K562 (cell line): ENCODE data around the gene OCRL. TPM values are rescaled to one million over a fixed set of nuclear protein-coding genes. Genes with fewer than 3 reads are reported as not detected.

Source experiments
- ATAC-seq: fragments of 200-7000 bp; cut with Tn5 transposase; 3 replicates; pipeline ENCODE4 v1.9.1; 2020; ENCODE audit warnings: moderate library complexity
- BruUV-seq: library from RNA; stranded (reverse); fragments of 400-500 nt; replicated peaks from 2 replicates; lab custom pipeline; 2021; lab: Mats Ljungman, UMichigan
- CTCF ChIA-PET: fragments of 300-600 bp; formaldehyde crosslinking; extraction: SDS; loops from one replicate; lab custom pipeline; 2021; ENCODE audit warnings: low intra/inter-chr PET ratio; lab: Yijun Ruan, JAX
- POLR2A ChIA-PET: fragments of 300-600, 350-650 bp; sonication (Branson Sonifier 250); formaldehyde crosslinking; extraction: SDS; loops from one replicate; lab custom pipeline; 2021; ENCODE audit warnings: antibody characterized with exemption, inconsistent platforms; lab: Yijun Ruan, JAX
- DNase-seq, 4 experiments: peaks; one replicate each; pipeline versions ENCODE4 v3.0.0 to v3.0.0-alpha.2; 2011 to 2018; ENCODE audit warnings: low spot score in 3 of 4, mixed read lengths in 3 of 4; ENCODE audit errors: extremely low read depth in 1 of 4
- FAIRE-seq: peaks from 2 replicates; lab custom pipeline; 2011; peaks lifted over from hg19 to GRCh38; lab: Jason Lieb, UNC
- H2AFZ ChIP-seq: 2 replicates; pipeline ENCODE4 v1.6.0; 2011; ENCODE audit warnings: low read depth, low read length, control low read depth, inconsistent platforms
- H3K27ac ChIP-seq: fragments of 200-600 bp; 3 replicates; pipeline ENCODE4 v1.8.0; 2011; ENCODE audit warnings: low read depth, mild to moderate bottlenecking, control low read depth, inconsistent platforms, low read length, moderate library complexity, mixed read lengths; ENCODE audit errors: extremely low read depth
- H3K27me3 ChIP-seq, 2 experiments: fragments of 300-600 bp in 1 of 2; 2 replicates in 1 of 2; 3 replicates in 1 of 2; pipeline versions ENCODE4 v1.6.0 to v1.8.0; 2011; ENCODE audit warnings: inconsistent platforms in 2 of 2, low read length in 2 of 2, mild to moderate bottlenecking in 1 of 2, mixed read lengths in 1 of 2, moderate library complexity in 1 of 2; ENCODE audit not compliant: control insufficient read depth in 2 of 2, insufficient read depth in 2 of 2
- H3K36me3 ChIP-seq: fragments of 300-600 bp; 3 replicates; pipeline ENCODE4 v1.8.0; 2011; ENCODE audit warnings: mild to moderate bottlenecking, low read length, inconsistent platforms; ENCODE audit not compliant: control insufficient read depth, insufficient read depth
- H3K4me1 ChIP-seq, 2 experiments: fragments of 200-600 bp in 1 of 2; replicated peaks in 1 of 2; 2 replicates in 1 of 2; 3 replicates in 1 of 2; pipeline versions ENCODE4 v1.5.1 to v1.8.0; 2011; ENCODE audit warnings: inconsistent platforms in 2 of 2, low read length in 2 of 2, mild to moderate bottlenecking in 1 of 2, mixed read lengths in 1 of 2, moderate library complexity in 1 of 2; ENCODE audit not compliant: control insufficient read depth in 2 of 2, insufficient read depth in 2 of 2
- H3K4me2 ChIP-seq: 2 replicates; pipeline ENCODE4 v1.6.1; 2011; ENCODE audit warnings: low read length, control low read depth, inconsistent platforms, mixed read lengths; ENCODE audit not compliant: insufficient read depth
- H3K4me3 ChIP-seq: fragments of 200-600 bp; sonication (generic), shearing (Covaris generic); 2 replicates; pipeline ENCODE4 v1.5.1; 2016; ENCODE audit warnings: control low read depth, inconsistent platforms
- H3K79me2 ChIP-seq: fragments of 200-600 bp; 3 replicates; pipeline ENCODE4 v1.8.0; 2011; ENCODE audit warnings: low read length, inconsistent platforms; ENCODE audit not compliant: control insufficient read depth, insufficient read depth
- H3K9ac ChIP-seq, 2 experiments: 2 replicates each; pipeline versions ENCODE4 v1.6.0 to v1.6.1; 2011; ENCODE audit warnings: low read depth in 2 of 2, low read length in 2 of 2, control low read depth in 1 of 2, inconsistent platforms in 1 of 2, mild to moderate bottlenecking in 1 of 2, mixed read lengths in 1 of 2; ENCODE audit not compliant: insufficient read depth in 1 of 2
- H3K9me1 ChIP-seq: one replicate; pipeline ENCODE4 v1.6.0; 2011; ENCODE audit warnings: inconsistent platforms, mild to moderate bottlenecking, low read length, moderate library complexity; ENCODE audit not compliant: control insufficient read depth, insufficient read depth
- H3K9me3 ChIP-seq: replicated peaks from 2 replicates; pipeline ENCODE4 v1.5.1; 2011; ENCODE audit warnings: low read depth, low read length, inconsistent platforms; ENCODE audit not compliant: control insufficient read depth, insufficient read depth
- H4K20me1 ChIP-seq: replicated peaks from 2 replicates; pipeline ENCODE4 v1.6.1; 2011; ENCODE audit warnings: low read length, inconsistent platforms, mixed read lengths; ENCODE audit not compliant: control insufficient read depth, insufficient read depth
- MEF2A ChIP-seq: IDR thresholded peaks from 2 replicates; pipeline ENCODE4 v1.6.1; 2011; ENCODE audit warnings: low read depth, mild to moderate bottlenecking, low read length, moderate library complexity; ENCODE audit not compliant: control insufficient read depth
- ZNF589 ChIP-seq: fragments of 200-800 bp; sonication (Bioruptor generic); IDR thresholded peaks from 2 replicates; pipeline ENCODE4 v1.6.1; 2016; ENCODE audit warnings: low read depth, missing genetic modification characterization, missing compliant biosample characterization
- WGBS: fragments of 100-300 bp; shearing (Covaris generic); methylation state at CpG from one replicate; pipeline ENCODE4 v1.1.6; 2016; ENCODE audit warnings: low coverage, mixed read lengths; ENCODE audit not compliant: insufficient coverage; ENCODE audit errors: missing lambda C conversion rate; 5-methylcytosine and 5-hydroxymethylcytosine counted together
- in situ Hi-C: fragments of 300-500 bp; cut with MboI; formaldehyde crosslinking; loops from 4 replicates; pipeline ENCODE4 v1.15.0; 2018; ENCODE audit warnings: inconsistent platforms, mixed read lengths
- intact Hi-C: fragments of 100-400 bp; cut with micrococcal nuclease; formaldehyde crosslinking; loops from 2 replicates; pipeline ENCODE4 v1.14.2; 2022
- polyA plus RNA-seq, 8 experiments: library from polyadenylated mRNA; depleted of rRNA in 4 of 8; stranded (reverse) in 5 of 8; unstranded in 3 of 8; fragments of >200 nt; fragmentation: Nextera tagmentation in 2 of 8; fragmentation: Illumina TruSeq in 1 of 8; extraction: Ambion mirVana in 2 of 8; extraction: Trizol in 1 of 8; gene quantifications; 2 replicates each; pipeline versions ENCODE4 v1.2.1 to v1.2.3, GENCODE V29; 2011 to 2014; ENCODE audit warnings: inconsistent platforms in 1 of 8, missing spikeins in 1 of 8
- total RNA-seq, 7 experiments: library from RNA; depleted of rRNA in 6 of 7; stranded (reverse); fragments of >200 nt in 6 of 7; fragmentation: Illumina TruSeq in 2 of 7; extraction: Trizol in 2 of 7; gene quantifications; 2 replicates each; pipeline versions ENCODE4 v1.2.1 to v1.2.3, GENCODE V29; 2011 to 2021; ENCODE audit warnings: low replicate concordance in 1 of 7
- TF ChIP-seq, protein P1 (sequence below), 2 experiments: fragments of 450-650 bp; IDR thresholded peaks; 2 replicates each; pipeline ENCODE4 v1.6.1; 2016
- TF ChIP-seq, protein P2 (sequence below): fragments of 450-650 bp; formaldehyde crosslinking; IDR thresholded peaks from 2 replicates; pipeline ENCODE4 v1.4.0; 2020; ENCODE audit warnings: mild to moderate bottlenecking, mixed read lengths
- TF ChIP-seq, protein P3 (sequence below): sonication (generic); formaldehyde crosslinking; IDR thresholded peaks from 2 replicates; pipeline ENCODE4 v1.8.1; 2023; ENCODE audit warnings: mild to moderate bottlenecking, missing genetic modification reagents
- TF ChIP-seq, protein P4 (sequence below), 2 experiments: IDR thresholded peaks; 2 replicates each; pipeline ENCODE4 v1.6.1; 2011; ENCODE audit warnings: borderline replicate concordance in 1 of 2, control low read depth in 1 of 2, low read depth in 1 of 2, low read length in 1 of 2, mild to moderate bottlenecking in 1 of 2, mixed read lengths in 1 of 2, moderate library complexity in 1 of 2; ENCODE audit not compliant: insufficient read depth in 1 of 2, insufficient read length in 1 of 2, poor library complexity in 1 of 2, severe bottlenecking in 1 of 2; ENCODE audit errors: extremely low read depth in 1 of 2

OCRL gene
- total and polyA plus RNA-seq, 9 of the 15 experiments (the other 6 are each of a cell fraction or from before 2014, with no cell fraction given), result 2.2 to 23.4 (median 11.9) TPM

DNA sequence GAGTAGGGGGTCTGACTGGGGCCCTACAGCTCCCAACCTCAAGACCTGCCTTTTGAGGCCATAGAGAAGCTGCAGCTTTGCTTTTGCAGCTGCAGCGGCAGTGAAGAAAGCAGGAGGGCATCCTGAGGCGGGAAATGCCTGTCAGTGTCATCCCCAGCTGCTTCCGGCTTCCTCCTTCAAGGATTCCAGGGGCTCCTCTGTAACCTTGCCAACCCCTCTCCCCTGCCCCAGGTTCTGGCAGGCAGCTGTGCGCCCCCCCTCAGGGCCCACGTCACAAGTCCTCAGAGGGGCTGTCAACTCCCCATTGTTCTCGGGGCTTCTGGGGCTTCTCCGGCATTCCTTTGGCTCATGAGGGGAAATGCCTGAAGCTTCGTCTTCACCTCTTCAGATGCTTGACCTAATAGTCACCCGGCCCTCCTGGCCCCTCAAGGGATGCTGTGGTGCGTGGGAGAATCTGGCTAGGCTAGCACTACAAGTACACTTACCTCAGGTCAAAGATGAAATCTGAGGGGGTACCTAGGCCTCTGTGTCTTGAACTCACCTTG is 82.8 kb downstream of the OCRL start:
- H4K20me1 ChIP-seq, result no peaks in the 10 kb centered on the region
- H3K27me3 ChIP-seq, result no peaks in the 10 kb centered on the region
- ATAC-seq (no peak), FAIRE-seq (no peak), DNase-seq (no peak)
- H3K36me3 ChIP-seq, result no peaks in the 10 kb centered on the region
- H2AFZ ChIP-seq, result no peak overlapping the region
- H3K4me3 ChIP-seq, result no peak overlapping the region
- WGBS, result 38% methylated on average over 6 of the region's 10 CpGs
- H3K4me2 ChIP-seq, result no peak overlapping the region
- intact Hi-C loops (no loop called here), in situ Hi-C loops (no loop called here)
- no peaks in the 10 kb centered on the region for H3K9me1 ChIP-seq
- H3K27ac ChIP-seq, result no peak overlapping the region
- H3K4me1 ChIP-seq, result no peaks in the 10 kb centered on the region
- H3K79me2 ChIP-seq, result no peaks in the 10 kb centered on the region
- POLR2A ChIA-PET, result interaction anchor here (1.1 kb wide), 1 partner anchor 13 kb away, joined by 3 read pairs; no protein-coding TSS in a partner anchor
- H3K9ac ChIP-seq, result no peak overlapping the region
- no TSS peak for BruUV-seq
- TF ChIP-seq, protein P1, sequence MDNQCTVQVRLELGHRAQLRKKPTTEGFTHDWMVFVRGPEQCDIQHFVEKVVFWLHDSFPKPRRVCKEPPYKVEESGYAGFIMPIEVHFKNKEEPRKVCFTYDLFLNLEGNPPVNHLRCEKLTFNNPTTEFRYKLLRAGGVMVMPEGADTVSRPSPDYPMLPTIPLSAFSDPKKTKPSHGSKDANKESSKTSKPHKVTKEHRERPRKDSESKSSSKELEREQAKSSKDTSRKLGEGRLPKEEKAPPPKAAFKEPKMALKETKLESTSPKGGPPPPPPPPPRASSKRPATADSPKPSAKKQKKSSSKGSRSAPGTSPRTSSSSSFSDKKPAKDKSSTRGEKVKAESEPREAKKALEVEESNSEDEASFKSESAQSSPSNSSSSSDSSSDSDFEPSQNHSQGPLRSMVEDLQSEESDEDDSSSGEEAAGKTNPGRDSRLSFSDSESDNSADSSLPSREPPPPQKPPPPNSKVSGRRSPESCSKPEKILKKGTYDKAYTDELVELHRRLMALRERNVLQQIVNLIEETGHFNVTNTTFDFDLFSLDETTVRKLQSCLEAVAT (IDR thresholded peaks at IDR 0.05), result no peak
- TF ChIP-seq, protein P2, sequence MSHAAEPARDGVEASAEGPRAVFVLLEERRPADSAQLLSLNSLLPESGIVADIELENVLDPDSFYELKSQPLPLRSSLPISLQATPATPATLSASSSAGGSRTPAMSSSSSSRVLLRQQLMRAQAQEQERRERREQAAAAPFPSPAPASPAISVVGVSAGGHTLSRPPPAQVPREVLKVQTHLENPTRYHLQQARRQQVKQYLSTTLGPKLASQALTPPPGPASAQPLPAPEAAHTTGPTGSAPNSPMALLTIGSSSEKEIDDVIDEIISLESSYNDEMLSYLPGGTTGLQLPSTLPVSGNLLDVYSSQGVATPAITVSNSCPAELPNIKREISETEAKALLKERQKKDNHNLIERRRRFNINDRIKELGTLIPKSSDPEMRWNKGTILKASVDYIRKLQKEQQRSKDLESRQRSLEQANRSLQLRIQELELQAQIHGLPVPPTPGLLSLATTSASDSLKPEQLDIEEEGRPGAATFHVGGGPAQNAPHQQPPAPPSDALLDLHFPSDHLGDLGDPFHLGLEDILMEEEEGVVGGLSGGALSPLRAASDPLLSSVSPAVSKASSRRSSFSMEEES (CRISPR knock-in tag), result no peak
- TF ChIP-seq ZNF589 (CRISPR knock-in tag) (no peak), MEF2A (no peak)
- TF ChIP-seq, protein P3, sequence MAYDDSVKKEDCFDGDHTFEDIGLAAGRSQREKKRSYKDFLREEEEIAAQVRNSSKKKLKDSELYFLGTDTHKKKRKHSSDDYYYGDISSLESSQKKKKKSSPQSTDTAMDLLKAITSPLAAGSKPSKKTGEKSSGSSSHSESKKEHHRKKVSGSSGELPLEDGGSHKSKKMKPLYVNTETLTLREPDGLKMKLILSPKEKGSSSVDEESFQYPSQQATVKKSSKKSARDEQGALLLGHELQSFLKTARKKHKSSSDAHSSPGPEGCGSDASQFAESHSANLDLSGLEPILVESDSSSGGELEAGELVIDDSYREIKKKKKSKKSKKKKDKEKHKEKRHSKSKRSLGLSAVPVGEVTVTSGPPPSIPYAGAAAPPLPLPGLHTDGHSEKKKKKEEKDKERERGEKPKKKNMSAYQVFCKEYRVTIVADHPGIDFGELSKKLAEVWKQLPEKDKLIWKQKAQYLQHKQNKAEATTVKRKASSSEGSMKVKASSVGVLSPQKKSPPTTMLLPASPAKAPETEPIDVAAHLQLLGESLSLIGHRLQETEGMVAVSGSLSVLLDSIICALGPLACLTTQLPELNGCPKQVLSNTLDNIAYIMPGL (CRISPR knock-in tag), result no peak
- TF ChIP-seq, protein P4, sequence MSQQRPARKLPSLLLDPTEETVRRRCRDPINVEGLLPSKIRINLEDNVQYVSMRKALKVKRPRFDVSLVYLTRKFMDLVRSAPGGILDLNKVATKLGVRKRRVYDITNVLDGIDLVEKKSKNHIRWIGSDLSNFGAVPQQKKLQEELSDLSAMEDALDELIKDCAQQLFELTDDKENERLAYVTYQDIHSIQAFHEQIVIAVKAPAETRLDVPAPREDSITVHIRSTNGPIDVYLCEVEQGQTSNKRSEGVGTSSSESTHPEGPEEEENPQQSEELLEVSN (IDR thresholded peaks at IDR 0.05; ENCODE audit: borderline replicate concordance in 1 of 2, extremely low read depth in 1 of 2, insufficient read depth in 1 of 2, insufficient read length in 1 of 2, low read depth in 1 of 2, low read length in 1 of 2, poor library complexity in 1 of 2, severe bottlenecking in 1 of 2), result peak in 1 of 2 experiments; percentile 12
- TF ChIP-seq, all 486 proteins: peak for 1
- CTCF ChIA-PET, result no interaction called here
- H3K9me3 ChIP-seq, result no peaks in the 10 kb centered on the region
